Adrenal gland (tissue), 12 donors: ENCODE results near the gene TPD52L1. TPM values are rescaled to one million over a fixed set of nuclear protein-coding genes. Genes with fewer than 3 reads are reported as not detected.

Source experiments
- DNase-seq, 7 donors: peaks; one replicate each; pipeline ENCODE4 v3.0.0-alpha.2; 2019 to 2020
- H3K27ac ChIP-seq, 5 donors: fragments of 200-600 bp; sonication (generic) in 4 of 5; 1 replicate in 3 of 5; 2 replicates in 2 of 5; pipeline versions ENCODE4 v1.5.1 to v1.8.0; 2016 to 2020; ENCODE audit warnings: mild to moderate bottlenecking in 1 of 5
- H3K27me3 ChIP-seq: fragments of 200-600 bp; 2 replicates; pipeline ENCODE4 v1.8.0; 2021
- H3K36me3 ChIP-seq, 2 donors: fragments of 200-600 bp; replicated peaks in 1 of 2; 1 replicate in 1 of 2; 2 replicates in 1 of 2; pipeline versions ENCODE4 v1.5.1 to v1.8.0; 2018 to 2022
- H3K4me1 ChIP-seq, 2 donors: fragments of 200-600 bp; replicated peaks in 1 of 2; 1 replicate in 1 of 2; 2 replicates in 1 of 2; pipeline versions ENCODE4 v1.5.1 to v1.8.0; 2018 to 2021
- H3K4me3 ChIP-seq, 4 donors: fragments of 200-600 bp; sonication (generic) in 3 of 4; one replicate each; pipeline ENCODE4 v1.5.1; 2016 to 2018
- H3K9me3 ChIP-seq, 3 donors: fragments of 200-600 bp; sonication (generic) in 1 of 3; replicated peaks in 1 of 3; 1 replicate in 2 of 3; 2 replicates in 1 of 3; pipeline versions ENCODE4 v1.5.1 to v1.8.0; 2016 to 2021
- CTCF ChIP-seq, 6 experiments: fragments of 450-650 bp in 4 of 6; fragments of 200-600 bp in 2 of 6; sonication (generic) in 1 of 6; IDR thresholded peaks; 1 replicate in 5 of 6; 2 replicates in 1 of 6; pipeline versions ENCODE4 v1.5.1 to v1.8.0; 2016 to 2021; ENCODE audit warnings: antibody characterized with exemption in 6 of 6, mild to moderate bottlenecking in 2 of 6, moderate library complexity in 1 of 6
- POLR2A ChIP-seq, 2 donors: fragments of 450-650 bp; IDR thresholded peaks; one replicate each; pipeline ENCODE4 v1.6.1; 2017; ENCODE audit warnings: antibody characterized with exemption in 2 of 2, mild to moderate bottlenecking in 2 of 2, moderate library complexity in 1 of 2
- WGBS, 4 donors: extraction: QIAGEN DNeasy Blood & Tissue Kit in 2 of 4; methylation state at CpG; one replicate each; pipeline versions ENCODE4 v1.1.5 to v1.1.7; 2013 to 2017; 5-methylcytosine and 5-hydroxymethylcytosine counted together
- intact Hi-C, 2 donors: fragments of 100-400 bp; cut with DNase I; formaldehyde crosslinking; loops; one replicate each; pipeline versions ENCODE4 v1.14.1 to v1.15.0; 2022 to 2023
- polyA plus RNA-seq, 3 donors: library from polyadenylated mRNA; stranded (reverse); fragments of 200-250 nt in 2 of 3; fragments of 350-450 nt in 1 of 3; fragmentation: Illumina TruSeq in 1 of 3; extraction: RNeasy Lipid Tissue Mini Kit (QIAGEN cat#74804) in 1 of 3; gene quantifications; one replicate each; pipeline ENCODE4 v1.2.3, GENCODE V29; 2013 to 2014
- total RNA-seq, 9 donors: library from RNA; depleted of rRNA in 4 of 9; stranded (reverse); fragments of >200 nt in 4 of 9; fragments of 120-200 nt in 1 of 9; fragmentation: NEBNext Ultra II Directional in 1 of 9; extraction: Animal tissue kit (Norgen Biotek cat#: 25700) in 1 of 9; gene quantifications; one replicate each; pipeline versions ENCODE4 v1.1.0 to v1.2.4, GENCODE V29; 2013 to 2023
- donor health status: healthy with polysubstance abuse.
- donor health status: Bipolar disorder and iron deficiency.
- donor health status: DM: yes; HTN: yes; CAD: no.
- donor health status: DM: no; HTN: no; CAD: no.
- donor health status: DM: no; HTN: no; CAD: no.
- donor health status: DM: yes; HTN: yes; CAD: no.

Gene TPD52L1
- total and polyA plus RNA-seq, 12 donors: 37.0 to 2,041 (median 435) TPM

DNA sequence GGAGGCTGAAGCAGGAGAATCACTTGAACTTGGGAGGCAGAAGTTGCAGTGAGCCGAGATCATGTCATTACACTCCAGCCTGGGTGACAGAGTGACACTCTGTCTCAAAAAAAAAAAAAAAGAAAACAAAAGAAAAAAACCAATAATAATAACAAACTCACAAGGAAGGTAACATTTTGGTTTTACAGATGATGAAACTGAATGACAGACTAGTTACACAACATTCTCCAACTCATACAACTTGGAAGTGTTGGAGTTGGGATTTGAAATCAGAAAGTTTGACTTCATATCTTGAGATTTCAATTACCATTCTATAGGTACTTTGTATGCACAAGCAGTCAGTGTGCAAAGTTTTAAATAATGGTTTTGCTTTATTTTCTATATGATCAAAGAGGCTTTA, 10.2 kb downstream of the TPD52L1 start:
- WGBS, 4 donors: 78 to 95% (median 94%) methylated on average over 1 of the region's 1 CpG
- intact Hi-C loops: no loop called here
- Histone ChIP-seq H3K4me1 (peaks cover 13 to 24% of the 10 kb centered on the region in 2 donors), H3K36me3 (no peaks in the 10 kb centered on the region), H3K27me3 (no peaks in the 10 kb centered on the region), H3K4me3 (no peak overlapping the region), H3K27ac (no peak overlapping the region), H3K9me3 (no peaks in the 10 kb centered on the region)
- TF ChIP-seq POLR2A (IDR thresholded peaks at IDR 0.05) (no peak), CTCF (IDR thresholded peaks at IDR 0.05) (no peak)
- DNase-seq: no peak

DNA sequence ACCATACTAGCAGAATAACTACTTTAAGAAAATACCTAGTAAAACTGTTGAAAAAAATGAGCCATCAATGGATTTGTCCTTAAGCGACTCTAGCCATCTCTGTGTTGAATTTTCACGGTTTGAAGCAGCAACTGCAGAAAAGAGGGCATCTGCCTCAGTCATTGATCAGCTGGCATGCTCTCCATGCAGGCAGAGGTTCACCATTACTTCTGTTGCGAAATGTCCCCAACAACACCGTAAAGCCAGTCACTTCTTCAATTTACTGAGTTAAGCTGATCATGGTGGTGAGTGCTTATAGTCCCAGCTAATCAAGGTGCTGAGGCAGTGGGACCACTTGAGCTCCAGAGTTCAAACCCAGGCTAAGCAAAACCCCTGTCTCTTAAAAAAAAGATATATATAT, 11.1 kb downstream of the TPD52L1 start:
- Histone ChIP-seq H3K27me3 (no peaks in the 10 kb centered on the region), H3K9me3 (no peaks in the 10 kb centered on the region), H3K36me3 (no peaks in the 10 kb centered on the region), H3K4me3 (no peak overlapping the region), H3K27ac (no peak overlapping the region), H3K4me1 (peaks cover 19 to 33% of the 10 kb centered on the region in 2 donors)
- intact Hi-C loops: no loop called here
- TF ChIP-seq CTCF (IDR thresholded peaks at IDR 0.05) (no peak), POLR2A (IDR thresholded peaks at IDR 0.05) (no peak)
- 66 to 83% (median 76%) methylated on average over 4 of the region's 4 CpGs for WGBS, 4 donors
- no peak for DNase-seq

- 24 to 44% (median 42%) methylated on average over 1 of the region's 1 CpG for WGBS, 4 donors
- H3K27me3 ChIP-seq: no peaks in the 10 kb centered on the region
- H3K4me1 ChIP-seq: peaks cover 24 to 39% of the 10 kb centered on the region in 2 donors
- intact Hi-C loops: no loop called here
- DNase-seq: no peak
- no peaks in the 10 kb centered on the region for H3K36me3 ChIP-seq
- TF ChIP-seq CTCF (IDR thresholded peaks at IDR 0.05) (no peak), POLR2A (IDR thresholded peaks at IDR 0.05) (no peak)
- no peaks in the 10 kb centered on the region for H3K9me3 ChIP-seq
- H3K4me3 ChIP-seq: no peak overlapping the region
- no peak overlapping the region for H3K27ac ChIP-seq
Observed at GRCh38 chr6:125165256-125165655, 11.7 kb downstream of the TPD52L1 start.

DNA sequence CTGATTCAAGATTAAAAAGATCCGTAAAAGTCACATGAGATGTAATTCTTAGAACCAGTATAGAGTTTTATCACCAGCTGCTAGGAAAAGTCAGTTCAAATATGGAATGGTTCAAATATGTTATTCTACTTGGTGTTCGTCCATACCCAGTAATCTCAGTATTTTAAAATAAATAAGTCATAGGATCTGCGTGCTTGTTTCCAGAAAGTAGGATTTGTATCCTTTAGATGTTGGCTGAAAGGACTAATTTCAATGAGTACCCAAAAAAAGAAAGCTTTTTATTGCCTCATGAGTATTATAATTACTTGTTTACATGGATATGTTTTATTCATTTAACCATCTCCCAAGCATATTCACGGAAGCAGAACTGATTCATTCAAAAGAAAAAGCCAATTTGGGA, 12.2 kb downstream of the TPD52L1 start:
- H3K4me3 ChIP-seq: no peak overlapping the region
- H3K36me3 ChIP-seq: no peaks in the 10 kb centered on the region
- H3K27ac ChIP-seq: no peak overlapping the region
- no peaks in the 10 kb centered on the region for H3K27me3 ChIP-seq
- WGBS, 4 donors: 85 to 91% (median 87%) methylated on average over 4 of the region's 4 CpGs
- H3K4me1 ChIP-seq: peaks cover 30 to 39% of the 10 kb centered on the region in 2 donors
- no peaks in the 10 kb centered on the region for H3K9me3 ChIP-seq
- TF ChIP-seq CTCF (IDR thresholded peaks at IDR 0.05) (no peak), POLR2A (IDR thresholded peaks at IDR 0.05) (no peak)
- no peak for DNase-seq
- intact Hi-C loops: no loop called here
